HS-5 (cell line): ENCODE results near the gene TRPM3.
A peak's percentile ranks its signal among the peaks of the same experiment; 100 is the strongest.

Experiments
- DNase-seq: peaks from one replicate; pipeline ENCODE4 v3.0.0-alpha.2; 2012; ENCODE audit warnings: low read depth

TRPM3 gene

DNA sequence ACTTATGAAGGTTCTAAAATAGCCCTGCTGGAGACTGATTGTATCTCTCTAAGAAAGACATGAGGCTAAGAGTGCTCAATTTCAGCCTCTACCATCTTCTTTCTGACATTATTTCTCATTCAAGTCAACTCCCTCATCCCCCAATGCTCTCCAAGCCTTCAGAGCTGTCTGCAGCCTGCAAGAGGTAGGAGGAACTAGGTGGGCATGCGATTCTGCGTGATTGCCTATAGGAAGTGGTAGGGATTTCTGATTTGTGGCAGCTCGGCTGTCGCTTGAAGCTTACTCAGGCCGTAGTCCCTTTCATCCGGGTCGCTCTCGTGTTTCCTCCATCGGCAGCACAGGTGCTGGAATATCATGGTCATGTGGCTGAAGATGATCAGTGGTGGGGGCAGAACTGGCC lies 568.9 kb downstream of the TRPM3 start:
- DNase-seq, result no peak

DNA sequence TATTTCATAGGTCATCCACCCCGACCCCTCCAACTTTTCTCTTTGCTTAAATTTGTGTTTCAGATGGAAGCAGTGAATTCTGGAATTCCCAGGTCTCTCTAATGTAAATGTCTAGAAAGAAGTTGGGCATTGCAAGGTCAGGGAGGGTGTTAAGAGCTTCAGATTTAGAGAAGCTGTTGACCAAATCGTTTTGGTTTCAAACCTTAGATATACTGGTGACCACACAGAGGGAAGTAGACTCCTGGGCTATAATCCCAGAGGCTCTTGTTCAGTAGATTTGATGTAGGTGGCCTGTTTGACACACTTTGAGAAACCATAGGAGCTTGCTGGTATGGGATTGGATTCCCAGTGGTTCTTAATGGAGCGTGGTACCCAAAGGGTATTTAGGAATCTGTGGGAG lies 569.6 kb downstream of the TRPM3 start:
- no peak for DNase-seq

DNA sequence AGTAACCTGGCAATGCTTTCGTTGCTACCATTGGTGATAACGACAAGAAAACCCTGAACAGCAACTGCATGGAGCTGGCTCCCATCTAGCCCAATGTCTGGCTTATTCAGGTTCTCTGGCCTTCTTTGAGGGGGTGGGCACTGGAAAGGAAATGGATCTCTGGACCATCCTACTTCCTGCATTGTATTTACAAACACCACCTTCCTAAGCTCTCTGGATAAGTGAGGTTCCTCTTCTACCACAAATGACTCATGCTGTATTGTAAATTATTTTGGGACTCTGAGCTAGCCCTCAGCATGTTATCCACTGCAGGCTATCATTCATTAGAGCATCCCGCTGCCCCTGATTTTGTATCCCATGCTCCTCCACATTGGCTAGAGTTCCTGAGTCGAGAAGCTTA lies 570.0 kb downstream of the TRPM3 start:
- no peak for DNase-seq

DNA sequence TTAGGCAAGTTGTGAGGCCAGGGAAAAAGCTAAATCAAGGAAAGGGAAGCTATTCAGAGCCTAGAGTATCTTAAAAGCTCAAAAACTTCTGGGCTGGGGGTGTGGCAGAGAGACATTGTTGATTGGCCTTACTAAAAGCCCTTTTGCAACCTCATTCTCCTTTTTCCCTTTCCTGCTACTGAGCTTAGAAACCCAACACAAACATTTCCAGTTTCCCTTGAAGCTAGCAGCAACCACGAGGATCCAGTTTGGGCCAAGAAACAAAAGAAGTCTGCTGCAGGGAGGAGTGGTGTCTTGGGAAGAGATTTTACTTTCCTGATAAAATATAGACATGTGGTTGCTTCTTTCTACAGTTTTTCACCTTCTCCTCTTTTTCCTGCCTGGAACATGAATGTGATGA lies 571.5 kb downstream of the TRPM3 start:
- no peak for DNase-seq

DNA sequence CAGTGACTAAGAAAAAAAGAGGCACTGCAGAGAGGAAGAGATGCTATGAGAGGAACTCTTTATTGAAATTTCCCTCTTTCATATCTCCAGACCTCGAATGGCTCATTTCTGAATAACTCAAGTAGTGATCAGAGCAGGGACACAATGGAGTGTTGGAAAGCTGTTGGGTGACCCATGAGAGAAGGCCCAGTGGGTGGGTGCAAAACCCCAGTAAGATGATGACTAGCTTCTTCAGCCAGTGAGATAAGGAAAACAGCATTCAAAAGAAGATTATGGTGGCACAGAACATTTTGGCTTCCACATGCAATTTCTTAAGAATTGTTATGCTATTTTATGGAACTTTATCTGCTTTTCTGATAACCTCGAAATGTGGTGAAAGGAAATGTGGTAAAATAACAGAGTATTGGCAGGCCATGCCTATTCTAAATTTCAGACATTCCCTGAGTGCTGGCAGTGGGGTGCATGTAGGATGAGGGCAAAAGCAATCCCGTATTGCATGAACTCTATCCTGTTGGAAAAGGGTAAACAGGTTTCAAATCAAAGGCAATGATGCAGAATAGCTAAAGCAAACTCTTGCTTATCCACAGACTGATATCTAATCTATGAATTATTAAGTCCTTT lies 579.0 kb downstream of the TRPM3 start:
- no peak for DNase-seq

DNA sequence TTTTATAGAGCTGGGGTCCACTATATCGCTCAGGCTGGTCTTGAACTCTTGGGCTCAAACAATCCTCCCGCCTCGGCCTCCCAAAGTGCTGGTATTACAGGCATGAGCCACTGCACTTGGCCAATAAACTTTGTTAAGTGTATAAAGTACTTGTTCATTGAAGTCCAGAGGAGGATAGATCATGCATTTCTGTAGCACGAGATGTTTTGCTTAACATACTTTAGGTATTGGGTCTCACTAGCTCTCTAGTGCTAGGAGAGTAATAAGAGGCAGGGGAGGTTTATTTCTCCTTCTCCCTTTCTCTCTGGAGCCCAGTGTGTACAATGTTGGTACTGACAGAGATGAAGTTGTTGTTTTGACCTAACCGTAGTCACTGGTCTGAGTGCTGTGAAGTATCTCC lies 581.4 kb downstream of the TRPM3 start:
- DNase-seq, result no peak

DNA sequence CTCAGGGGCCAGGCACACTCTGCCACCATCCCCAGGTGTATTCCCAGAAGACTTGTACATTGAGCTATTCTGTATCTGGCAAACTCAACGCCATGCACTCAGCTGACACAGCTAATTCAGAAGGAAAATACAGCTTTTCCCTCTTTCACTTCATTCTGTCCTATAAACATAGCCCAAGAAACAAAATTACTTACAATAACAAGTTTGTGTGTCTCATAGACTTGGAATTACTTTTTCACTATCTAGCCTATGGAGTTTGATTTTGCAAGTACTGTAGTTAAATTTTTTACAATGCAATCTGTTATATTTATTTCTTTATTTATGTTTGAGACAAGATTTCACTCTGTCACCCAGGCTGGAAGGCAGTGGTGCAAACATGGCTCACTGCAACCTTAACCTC lies 581.9 kb downstream of the TRPM3 start:
- no peak for DNase-seq

DNA sequence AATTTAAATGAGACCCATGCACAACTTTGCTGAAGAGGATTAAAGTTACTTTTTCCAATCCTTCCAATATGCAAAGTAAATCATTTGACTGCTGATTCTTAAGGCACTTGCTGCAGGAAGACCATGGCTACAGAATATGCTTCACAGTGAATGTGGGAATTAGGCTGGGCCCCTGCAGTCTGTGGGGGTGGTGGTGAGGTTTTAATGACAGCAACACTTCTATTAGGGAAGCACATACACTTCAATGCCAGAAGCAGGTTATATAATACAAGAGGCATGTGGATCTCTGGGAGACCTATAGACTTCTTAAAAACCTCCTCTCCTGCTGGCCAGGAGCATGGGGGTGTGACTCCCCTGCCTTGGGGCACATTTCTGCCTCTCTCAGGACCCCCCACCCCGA lies 582.4 kb downstream of the TRPM3 start:
- DNase-seq, result no peak

DNA sequence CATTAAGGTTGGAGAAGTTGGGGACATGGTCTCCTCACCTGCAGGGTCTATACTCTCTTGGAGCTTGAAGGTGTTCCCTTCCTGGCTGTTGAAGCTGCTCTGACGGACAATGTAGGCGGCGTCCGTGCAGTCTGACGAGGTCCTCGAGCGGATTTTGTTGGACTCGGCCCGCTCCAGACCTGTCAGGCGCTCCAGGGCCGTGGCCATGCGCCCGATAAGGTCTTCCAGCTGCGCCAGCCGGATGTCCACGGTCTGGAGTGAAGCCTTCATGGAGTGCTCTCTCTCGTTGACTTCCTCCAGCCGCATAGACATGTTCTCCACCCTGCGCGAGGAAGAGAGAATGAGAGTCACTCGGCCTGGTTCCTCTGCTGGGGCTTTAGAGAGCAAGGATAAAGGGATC lies 584.3 kb downstream of the TRPM3 start:
- DNase-seq, result no peak

DNA sequence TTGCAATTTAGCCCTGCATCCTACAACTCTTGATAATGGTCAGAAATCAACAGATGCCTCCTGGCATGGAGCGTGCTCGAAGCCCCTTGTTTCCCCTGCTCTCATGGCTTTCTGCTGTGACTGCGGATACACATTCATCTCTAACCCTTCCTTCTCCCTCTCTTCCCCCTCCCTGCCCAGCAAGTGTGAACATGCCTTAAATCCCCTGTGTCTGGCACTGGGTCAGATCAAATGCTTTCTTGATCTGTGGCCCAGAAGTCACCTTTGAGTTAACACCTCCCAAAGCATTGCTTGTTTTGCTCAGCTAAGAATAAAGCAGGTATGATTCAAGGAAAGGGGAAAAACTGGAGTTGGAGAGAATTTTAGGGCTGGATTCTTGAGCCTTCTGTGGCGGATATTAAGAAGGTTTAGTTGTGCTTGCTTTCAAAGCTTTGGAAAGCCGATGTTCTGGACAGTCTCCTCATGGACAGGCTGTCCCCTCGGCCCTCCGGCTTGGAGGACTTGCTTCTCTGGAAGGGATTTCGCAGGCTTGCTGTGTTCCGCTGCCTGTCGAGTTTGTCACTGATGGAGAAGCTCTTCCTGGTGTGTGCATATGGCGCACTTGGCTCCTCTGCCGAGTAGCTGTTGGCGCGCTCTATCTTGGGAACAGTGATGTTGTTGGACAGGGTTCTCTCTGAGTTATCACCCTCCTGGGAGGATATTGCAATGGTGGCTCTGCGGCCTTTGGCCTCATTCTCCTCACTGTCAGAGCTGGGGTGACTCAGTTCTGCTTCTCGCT lies 585.7 kb downstream of the TRPM3 start:
- no peak for DNase-seq

DNA sequence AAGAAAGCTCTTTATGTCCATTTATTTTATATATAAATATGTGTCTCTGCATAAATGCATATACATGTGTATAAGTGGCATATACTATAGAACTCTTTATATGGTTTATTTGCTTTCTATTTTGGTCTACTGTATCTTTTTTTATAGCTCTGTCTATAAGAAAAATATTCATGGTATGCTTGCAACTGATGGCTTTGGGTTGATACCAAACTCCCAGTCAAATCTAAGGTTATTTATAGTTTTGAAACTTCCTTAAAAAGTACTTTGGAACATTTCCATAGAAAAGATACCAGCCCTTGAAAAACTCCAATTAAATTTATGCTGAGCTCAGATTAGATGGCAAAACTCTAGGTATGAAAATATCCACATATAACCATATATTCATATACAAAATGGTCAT lies 587.0 kb downstream of the TRPM3 start:
- DNase-seq, result no peak

DNA sequence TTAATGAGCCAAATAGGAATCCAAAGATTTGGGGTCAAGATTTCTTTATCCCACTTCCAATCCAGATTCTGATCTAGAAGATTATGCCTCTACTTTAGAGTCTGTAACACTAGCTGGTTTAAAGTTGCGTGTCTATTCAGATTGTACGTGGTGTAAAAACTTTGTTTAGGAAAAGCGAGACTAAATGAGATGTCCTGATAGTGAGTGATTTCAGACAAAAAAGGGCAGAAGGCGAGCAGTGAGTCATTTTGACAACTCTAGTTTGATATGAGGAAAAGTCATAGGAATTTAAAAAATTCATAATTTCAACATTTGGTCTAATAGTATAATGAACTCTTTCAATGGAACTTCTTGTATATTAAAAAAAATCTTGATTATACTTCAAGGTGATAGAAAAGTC lies 587.4 kb downstream of the TRPM3 start:
- DNase-seq, result peak; percentile 29

DNA sequence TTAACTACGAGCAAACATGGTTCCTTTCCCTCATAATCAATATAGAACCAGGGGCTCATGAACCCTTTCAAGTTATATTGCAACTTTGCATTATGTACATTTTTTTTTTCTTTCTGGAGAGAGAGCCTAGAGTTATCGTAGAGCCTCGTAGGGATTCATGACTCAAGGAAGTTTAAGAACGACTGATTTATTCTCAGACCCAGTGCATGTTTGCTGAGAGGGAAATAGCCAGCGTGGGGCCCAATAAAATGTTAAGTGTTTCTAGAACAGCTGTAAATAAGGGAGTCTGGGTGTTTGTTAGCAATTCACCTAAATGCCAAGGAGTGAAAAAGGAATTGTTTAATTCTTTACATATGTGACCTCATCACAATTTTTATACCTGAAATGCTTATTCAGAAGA lies 587.9 kb downstream of the TRPM3 start:
- DNase-seq, result no peak

DNA sequence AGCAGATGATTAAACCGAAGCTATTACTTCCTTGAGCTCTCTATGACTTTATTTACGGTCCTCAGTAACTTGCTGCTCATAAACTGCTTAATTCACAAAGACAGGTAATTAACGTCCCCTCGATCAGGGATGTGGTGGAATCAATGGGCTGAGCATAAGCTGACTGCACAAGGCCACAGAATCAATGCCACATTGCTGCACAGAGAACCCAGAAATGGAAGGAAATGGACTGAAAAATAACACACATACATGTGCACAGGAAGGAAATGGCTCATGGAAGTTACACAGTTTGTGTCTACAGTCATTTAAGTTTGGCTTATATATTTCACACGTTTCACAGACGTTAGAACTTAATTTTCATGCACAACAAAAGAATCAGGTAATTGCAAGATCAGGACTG lies 588.7 kb downstream of the TRPM3 start:
- no peak for DNase-seq

DNA sequence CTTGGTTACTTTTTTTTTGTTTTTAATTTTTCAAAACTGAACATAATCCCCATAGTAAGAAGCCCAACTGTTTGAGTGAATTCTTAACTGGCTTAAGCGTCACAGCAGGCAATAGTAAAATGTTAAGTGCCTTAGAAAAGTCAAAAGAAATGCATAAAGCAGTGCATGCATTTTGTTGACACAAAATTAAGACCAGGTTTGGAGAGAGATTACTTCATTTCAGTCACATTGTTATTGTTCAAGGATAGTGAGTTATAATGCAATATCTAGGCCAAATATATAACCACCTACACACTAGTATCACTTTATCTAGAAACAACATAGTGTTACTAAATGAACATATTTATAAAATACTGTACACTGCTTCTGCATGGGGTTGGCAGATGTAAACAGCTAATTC lies 590.1 kb downstream of the TRPM3 start:
- no peak for DNase-seq

DNA sequence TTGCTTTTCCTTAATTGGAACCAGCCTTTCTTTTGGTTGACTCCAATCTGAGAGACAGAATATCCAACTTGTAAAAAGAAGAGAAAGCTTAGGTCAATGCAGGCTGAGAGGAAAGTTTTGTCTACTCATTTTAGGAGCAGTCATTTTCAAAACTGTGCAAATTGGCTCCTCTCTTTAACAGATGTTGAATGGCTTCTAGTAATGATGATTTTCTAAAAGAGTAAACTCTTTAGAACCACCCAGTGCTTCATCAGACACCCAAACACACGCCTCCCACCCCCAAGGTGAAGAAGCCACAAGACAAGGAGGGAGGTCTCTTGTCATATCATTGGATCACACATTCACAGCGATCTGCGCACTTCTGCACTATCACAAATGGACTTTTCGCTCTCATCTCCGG lies 590.7 kb downstream of the TRPM3 start:
- no peak for DNase-seq

DNA sequence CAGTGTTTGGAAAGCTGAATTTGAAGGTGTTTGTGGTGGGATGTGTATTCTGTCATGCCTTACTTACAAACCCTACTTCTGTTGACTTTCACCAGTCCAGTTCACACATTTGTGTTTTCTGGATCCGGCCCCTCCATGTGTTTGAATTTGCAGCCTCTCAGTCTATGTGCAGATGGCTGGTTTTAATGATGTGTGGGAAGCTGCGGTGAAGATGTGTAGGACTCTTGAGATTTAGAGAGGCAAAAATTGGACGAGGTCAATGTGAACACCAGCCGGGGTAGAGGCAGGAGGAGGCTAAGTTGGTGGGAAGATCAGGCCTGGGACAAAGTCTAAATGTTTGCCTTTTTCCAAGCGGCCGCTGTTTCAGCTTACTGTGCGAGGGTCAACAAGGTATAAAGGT lies 591.6 kb downstream of the TRPM3 start:
- DNase-seq, result no peak

DNA sequence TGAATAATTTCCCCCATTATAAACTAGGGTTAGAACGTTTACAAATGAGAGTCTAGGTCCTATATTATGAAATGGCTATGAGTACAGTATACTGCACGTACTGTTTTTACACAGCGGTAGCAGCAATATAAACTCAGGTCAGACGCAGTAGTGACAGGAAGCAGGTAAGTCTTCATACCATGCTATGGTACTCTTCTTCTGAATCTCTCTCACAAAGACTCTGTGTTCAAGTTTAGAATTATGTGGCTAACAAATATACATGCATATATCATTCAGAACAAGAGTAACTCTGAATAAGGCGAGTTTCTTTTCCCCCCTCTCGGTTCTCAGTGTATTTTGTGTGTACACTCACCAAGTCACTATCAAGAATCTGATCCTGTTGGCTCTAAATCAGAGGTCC lies 592.0 kb downstream of the TRPM3 start:
- DNase-seq, result no peak

DNA sequence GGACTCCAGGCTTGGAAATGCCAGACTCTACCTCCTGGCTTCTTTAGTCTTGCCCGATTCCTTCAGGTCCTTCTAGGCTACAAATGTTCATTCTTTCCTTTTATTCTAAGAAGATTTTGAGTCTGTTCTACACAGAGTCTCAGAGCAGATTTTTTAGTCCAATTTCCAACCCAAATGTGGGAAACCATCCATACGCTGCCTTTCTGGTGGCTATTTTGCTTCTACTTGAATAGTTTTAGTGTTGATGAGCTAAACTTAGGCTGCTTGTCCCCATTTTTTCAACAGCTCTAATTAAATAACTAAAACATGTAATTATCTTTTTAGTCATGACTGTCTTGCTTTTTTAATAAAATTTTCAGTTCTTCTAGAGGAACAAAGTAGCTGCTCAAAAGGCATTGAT lies 594.5 kb downstream of the TRPM3 start:
- no peak for DNase-seq

DNA sequence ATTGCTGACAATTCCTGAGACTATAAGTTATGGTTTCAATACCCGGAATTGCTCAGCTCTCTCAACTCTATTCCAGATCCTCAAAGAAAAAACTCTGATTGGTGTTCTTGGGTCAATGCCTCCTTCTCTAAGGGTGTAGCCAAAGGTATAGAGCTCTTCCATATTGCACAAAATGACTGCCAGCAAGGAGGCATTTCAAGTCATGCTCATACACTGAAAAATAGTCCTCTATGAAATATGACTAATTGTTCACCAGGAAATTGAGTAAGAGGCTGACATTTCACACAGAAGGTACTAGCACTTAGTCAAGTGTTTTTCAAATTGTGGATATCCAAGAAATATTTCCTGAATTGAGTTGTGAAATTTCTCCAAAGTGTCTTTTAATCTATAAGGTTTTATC lies 595.9 kb downstream of the TRPM3 start:
- DNase-seq, result peak; percentile 39

DNA sequence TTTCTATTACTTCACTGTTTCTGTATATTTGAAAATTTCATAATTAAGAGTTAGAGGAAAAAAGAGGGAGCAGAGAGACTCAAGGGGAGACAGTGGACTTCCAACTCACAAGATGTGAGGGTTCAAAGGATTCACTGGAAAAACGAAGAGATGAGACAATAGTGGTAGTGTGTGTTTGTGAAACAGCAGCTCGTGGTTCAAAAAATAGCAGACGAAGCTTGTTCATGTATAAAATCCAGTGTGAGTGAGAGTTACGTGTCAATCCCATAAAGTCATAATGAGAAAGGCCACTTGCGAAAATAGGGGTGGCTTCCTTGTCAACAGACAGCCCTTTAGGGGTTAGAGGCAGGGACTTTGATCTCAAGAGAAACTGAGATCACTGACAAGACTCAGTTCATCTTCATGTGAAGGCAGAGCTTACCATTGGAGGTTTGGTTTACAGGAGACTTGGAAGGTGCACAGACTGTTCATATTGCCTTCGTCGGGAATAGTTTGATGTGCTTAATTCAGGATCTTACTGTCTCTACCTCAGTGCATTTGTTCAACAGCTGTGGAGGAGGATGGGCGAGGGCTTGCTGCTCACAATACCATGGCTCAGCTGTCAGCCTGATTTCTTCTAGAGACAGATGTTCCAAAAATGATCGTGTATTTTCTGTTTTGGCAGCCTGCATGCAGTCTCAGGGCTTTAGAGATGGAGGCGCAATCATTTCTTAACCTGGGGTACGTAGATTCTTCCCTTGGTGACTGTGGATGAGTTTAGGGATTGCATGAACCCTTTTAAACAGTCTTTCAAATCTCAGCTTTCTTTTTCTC lies 601.3 kb downstream of the TRPM3 start:
- no peak for DNase-seq

DNA sequence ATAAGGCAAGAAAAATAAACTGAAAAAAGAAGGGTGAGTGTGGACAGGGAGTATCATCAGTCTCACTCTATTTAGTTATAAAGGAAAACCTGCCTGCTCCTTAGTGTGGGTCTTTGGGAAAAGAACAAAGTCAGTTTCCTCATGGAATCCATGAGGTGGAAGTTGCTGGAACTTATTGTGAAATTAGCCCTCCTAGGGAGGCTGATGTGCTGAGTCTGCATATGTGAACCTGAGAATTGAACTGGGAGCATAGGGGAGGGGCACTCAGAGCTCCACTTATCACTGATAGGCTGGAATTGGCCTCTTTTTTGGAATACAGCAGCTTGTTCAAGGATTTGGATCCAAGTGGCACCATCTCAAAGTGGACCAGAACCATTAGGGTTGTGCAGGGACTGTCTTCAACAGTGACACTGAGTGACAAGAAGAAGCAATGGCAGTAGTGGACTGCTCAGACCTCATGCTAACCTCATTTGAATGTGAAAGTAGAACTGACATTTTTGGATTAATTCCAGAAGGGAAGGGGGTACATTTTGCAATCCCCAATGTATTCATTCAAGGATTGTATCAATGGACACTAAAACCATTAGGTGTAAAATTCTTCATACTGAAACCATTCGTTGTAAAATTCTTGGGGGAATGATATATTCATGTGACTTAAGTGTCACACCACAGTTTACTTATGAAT lies 603.4 kb downstream of the TRPM3 start:
- no peak for DNase-seq

DNA sequence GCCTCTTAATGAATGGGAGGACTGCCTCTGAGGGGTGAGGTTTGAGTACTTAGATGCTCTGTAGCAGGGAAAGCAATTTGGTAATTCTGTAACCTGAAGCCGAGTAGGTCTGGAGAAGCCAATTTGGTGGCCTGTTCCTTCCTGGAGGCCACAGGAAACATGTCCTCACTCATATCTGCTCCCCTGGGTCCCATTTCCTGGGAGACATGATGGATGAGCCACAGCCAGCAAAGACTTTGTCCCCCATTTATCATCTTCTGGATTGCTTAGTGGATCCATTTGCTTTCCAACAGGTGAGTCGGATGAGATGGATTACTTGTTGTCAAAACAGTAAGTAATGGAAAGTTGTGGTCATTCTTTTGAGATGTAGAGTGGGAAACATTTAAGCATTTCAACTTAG lies 607.1 kb downstream of the TRPM3 start:
- no peak for DNase-seq
